ENCODE data around the gene SLC26A1.

SLC26A1 gene

DNA sequence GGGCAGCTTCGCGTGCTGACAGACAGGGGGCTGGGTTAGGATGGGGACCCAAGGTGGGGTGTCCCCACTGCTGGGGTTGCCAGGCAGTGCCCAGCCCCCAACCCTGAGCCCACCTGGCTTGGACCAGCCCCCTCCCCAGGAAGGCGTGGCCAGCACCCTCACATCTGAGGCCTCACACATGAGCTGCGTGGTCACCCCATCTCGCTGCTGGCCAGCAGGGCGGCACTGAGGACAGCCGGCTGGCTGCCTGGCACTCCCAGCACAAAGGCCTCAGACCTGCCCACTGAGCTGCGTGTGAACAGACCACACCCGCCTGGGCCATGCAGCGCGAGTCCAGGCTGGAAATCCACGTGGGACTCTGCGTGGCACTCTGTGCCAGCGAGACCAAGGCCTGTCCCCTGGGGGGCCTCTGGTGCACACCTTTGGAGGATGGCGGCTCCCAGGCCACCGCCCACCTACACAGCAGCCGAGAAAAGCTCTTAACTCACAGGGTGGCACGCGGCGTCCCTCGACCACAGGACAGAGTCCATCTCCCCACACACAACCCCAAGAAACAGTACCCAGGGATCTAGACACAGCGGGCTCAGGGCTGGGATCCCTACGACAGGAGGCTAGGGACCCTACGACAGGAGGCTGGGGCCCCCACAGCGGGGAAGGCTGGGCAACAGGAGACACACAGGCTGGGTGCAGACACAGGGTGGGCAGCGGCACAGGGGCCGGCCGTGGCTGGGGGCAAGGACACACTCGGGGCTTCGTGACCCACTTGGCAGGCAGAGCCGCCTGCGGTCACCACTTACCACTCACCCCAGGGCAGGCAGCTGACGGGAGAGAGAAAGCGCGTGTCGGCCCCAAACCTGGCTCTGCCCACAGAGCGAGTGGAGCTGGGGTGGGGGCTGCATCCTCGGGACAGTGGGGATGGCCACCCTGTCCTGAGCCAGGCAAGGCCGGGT, 29.7 kb downstream of the SLC26A1 start:
- no peak for DNase-seq

DNA sequence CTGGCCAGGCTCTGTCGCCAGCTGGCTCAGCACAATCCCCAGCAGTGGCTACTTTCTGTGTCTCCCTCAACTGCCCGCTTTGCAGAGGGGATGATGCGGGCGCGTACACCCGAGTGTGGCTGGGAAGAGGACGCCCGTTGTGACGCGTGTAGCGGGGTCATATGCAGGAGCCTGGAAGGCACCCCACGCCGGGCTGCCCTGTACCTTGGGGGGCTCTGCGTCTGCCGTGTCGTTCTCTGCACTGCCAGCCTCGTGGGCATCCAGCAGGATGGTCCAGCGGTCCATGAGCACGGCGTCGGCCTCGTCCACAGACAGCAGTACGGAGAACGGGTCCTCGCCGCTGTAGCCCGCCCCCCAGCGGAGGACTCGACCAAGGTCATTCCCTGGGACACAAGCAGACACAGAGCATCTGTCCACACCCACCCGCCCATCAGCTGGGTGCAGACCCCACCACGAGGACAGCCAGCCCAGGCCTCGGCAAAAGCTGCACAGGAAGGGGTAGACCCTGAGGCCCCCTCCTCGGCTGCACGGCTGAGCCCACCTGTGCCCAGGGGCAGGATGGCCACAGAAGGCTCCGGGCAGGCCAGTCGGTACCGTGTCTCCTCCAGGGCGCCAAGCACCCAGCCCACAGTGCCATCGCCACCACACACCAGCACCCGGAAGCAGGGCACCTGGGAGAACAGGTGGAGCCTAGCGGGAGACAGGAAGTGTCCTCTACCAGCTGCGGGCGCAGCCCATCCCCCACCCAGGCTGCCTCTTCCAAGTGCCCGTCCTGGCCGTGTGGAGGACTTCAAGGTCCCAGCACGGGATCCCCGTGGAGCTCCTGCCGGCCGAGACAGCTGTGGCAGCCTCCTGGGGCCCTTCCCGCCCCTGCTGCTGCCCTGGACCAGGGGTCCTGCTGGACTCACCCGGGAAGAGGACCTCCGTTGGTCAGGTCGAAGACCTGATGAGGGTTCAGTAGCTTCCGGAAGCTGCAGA, 30.7 kb downstream of the SLC26A1 start:
- DNase-seq: no peak

DNA sequence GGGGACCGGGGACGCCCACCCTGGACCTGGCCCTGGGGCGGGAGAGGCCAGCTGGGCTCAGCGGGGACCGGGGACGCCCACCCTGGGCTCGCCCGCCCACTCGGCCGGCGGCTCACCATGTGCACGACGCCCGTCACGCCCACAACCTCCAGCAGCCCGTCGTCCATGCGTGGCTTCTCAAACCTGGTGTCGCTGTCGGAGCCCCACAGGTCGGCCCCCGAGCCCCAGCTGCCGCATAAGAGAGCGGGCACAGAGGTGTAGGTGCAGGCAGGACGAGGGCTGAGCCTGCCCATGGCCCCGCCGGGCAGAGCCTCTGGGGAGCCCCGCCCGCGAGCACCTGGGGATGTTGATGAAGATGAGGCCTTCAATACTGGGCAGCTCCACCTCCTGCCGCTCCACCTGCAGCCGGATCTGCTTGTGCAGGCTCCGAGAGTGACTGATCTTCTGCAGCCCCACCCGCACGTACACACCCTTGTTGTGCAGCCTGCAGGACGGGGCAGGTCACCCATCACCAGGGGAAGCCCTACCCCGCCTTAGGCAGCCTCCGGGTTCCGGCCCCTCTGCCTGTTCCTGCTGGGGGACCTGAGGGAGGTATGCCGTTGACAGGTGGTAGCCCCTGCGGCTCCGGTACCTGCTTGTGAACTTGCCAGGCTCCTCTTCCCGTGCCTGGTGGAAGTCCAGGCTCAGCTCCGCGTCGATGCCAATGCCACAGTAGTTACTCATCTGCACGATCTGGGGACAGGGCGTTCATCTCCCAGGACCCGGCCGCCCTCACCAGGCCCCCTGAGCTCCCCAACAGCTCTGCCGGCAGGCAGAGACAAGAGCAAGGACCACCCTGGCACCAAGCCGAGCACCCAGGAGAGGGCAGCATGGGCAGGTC, 31.6 kb downstream of the SLC26A1 start:
- DNase-seq: no peak

DNA sequence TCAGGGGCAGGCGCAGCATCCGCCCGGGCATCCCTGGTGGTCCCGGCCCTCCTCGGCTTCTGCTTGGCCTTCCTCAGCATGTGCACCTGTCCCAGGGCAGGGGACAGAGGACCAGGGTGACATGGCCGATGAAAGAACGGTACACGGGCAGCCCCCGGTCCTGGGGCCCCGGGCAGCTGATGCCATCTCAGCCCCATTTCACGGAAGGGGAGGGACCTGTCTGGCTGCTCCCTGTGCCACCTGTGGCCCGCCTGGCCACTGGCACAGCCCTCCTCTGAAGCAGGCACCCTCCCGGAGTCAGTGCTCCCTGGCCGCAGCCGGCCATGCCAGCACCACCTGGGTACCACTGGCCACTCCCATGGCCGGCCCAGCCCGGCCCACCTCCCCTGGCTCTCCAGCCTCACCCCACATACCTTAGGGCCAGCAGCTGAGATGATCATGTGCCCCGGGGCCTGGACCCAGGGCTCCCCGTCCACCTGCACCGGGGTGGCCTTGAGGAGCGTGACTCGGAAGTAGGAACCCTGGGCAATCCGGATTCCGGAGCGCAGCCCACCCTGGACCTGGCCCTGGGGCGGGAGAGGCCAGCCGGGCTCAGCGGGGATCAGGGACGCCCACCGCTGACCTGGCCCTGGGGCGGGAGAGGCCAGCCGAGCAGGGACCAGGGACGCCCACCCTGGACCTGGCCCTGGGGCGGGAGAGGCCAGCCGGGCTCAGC, 32.4 kb downstream of the SLC26A1 start:
- no peak for DNase-seq

DNA sequence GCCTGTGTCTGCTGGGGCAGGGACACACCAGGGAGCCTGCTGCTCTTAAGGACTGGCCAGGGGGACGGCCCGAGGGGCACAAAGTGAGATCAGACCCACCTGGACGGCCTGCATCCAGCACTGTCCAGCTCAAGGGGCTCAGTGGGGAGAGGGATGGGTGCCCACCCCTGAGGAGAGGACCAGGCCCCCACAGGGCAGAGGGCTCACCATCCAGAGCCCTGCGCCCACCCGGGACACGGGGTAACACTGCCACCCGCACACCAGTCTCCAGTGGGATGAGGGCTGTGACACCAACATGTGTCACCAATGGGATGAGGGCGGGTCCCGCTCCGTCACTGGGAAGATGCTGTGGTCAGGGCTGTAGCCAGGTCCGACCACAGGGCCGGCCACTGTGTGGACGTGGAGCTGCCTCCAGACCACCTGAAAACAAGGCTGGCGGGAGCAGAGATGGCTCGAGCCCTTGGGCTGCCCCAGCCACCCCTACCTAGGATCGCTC, 33.0 kb downstream of the SLC26A1 start:
- DNase-seq: no peak

DNA sequence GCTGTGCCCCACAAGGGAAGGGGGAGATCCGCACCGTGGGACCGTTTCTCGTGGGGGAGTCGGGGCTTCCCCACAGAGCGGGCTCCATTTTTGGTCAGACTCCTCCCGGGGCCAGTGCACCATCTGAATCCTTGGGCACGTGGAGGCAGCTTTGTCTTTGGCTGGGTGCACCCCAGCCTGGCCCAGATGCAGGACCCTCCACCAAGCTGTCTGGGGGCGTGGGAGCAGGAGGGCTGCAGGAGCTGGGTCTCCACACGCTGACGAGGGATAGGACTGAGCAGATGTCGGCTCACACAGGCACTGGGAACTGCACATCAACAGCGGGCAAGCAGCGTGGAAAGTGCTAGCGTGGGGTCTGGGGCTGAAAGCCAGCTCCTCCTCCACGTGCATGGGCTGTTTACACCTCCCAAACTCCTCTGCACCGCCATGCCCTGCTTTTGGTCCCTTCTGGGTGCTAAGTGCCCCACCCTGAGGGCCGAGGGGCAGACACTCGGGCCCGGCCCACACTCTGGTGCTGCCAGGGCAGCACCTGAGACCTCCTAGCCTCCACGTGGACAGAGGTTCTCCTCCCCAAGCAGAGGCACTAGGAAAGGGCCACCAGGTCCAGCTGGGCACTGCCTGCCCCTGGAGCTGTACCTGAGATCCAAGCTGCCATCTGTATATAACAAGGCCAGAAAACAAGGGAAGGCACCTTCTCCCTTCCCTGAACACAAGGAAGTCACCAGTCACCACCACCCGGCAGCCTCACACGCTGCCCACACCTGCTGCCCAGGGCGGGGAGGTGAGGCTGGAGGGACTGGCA, 33.7 kb downstream of the SLC26A1 start:
- no peak for DNase-seq

DNA sequence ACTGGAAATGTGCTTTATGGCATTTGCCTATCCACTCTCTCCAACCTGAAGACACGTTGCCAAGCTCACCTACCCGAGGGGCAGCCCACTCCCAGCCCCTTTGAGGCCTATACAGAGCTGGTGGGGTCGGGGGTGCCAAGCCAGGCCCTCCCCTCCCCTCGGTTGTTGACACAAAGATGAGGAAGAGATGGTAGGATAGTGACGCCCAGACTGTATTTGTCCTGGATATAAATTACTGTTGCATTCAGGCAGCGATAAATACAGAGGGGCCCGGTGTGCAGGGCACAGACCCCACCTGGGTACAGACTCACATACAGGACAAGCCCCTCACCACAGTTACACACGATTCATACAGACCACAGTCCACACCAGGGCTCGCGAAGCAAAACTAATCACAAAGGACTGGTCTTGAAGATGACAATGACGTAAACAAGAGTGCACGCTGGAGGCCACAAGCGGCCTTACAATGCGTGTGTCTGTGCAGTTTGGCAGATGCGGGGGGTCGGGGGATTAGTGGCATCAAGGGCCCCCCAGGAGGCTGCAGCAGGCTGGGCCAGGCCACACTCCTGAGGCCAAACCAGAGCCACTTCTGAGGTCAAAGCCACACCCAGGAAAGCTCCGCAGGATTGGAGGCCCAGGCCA, 34.4 kb downstream of the SLC26A1 start:
- no peak for DNase-seq

DNA sequence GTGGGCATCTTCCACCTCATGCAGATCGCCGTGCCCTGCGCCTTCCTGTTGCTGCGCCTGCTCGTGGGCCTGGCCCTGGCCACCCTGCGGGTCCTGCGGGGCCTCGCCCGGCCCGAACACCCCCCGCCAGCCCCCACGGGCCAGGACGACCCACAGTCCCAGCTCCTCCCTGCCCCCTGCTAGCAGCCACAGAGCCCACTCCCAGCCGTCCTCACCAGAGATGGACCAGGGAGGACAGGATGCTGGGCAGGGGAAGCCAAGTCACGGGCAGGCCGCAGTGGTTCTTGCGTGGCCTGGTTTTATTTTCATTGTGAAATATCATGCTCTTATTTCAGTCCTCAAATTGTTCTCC, 34.9 kb downstream of the SLC26A1 start:
- no peak for DNase-seq

DNA sequence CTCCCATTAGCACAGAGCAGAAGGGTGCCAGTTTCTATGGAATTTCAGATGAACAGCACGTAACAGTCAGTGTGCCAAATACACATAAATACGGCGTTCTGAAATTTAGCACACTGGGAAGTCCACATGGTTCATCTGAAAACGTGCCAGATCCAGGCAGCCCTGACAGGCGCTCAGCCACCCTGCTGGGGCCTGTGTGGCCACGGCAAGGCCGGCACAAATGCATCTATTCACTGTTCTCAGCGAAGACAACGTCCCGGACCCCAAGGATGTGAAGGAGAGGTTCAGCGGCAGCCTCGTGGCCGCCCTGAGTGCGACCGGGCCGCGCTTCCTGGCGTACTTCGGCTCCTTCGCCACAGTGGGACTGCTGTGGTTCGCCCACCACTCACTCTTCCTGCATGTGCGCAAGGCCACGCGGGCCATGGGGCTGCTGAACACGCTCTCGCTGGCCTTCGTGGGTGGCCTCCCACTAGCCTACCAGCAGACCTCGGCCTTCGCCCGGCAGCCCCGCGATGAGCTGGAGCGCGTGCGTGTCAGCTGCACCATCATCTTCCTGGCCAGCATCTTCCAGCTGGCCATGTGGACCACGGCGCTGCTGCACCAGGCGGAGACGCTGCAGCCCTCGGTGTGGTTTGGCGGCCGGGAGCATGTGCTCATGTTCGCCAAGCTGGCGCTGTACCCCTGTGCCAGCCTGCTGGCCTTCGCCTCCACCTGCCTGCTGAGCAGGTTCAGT, 35.5 kb downstream of the SLC26A1 start:
- DNase-seq: no peak

DNA sequence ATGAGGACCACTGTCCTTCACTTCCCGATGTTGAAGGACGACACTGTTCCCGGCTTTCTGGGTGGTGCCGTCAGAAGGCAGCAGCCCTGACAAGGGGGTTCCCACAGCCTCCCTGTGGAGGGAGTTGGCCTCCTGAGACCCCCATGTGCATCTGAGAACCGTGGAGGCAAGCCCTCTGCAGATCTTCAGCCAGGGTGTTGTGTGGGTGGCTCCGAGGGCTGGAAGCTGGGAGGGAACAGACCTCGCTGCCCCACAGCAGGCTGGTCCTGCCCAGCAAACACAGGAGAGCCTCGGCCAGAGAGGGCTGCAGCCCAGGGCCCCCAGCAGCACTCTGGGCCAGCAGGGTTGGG, 36.0 kb downstream of the SLC26A1 start:
- DNase-seq: no peak

DNA sequence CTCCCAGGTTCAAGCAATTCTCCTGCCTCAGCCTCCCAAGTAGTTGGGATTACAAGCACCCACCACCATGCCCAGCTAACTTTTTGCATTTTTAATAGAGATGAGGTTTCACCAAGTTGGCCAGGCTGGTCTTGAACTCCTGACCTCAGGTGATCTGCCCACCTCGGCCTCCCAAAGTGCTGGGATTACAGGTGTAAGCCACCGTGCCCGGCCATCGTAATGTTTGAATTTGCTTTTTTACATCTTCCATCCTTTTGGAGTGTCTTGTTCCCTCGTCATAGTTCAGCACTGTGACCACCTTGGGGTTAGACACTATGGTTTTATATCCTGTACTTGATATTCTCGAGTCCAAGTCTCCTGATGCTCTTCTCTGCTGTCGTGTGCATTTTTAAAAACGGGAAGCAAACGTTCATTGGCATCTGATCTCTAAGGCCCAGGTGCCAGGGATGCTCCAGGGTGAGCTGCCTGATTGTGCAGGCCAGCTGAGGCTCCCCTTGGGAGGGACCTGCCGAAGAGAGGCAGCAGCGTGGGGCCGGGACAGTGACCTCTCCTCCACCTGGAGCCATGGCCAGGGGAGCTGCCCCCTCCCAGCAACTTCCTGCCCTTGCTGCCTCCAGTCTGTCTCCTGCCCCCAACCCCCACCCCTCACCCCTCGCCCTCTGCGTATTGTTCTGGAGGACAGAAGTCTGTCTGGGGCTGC, 36.5 kb downstream of the SLC26A1 start:
- no peak for DNase-seq

DNA sequence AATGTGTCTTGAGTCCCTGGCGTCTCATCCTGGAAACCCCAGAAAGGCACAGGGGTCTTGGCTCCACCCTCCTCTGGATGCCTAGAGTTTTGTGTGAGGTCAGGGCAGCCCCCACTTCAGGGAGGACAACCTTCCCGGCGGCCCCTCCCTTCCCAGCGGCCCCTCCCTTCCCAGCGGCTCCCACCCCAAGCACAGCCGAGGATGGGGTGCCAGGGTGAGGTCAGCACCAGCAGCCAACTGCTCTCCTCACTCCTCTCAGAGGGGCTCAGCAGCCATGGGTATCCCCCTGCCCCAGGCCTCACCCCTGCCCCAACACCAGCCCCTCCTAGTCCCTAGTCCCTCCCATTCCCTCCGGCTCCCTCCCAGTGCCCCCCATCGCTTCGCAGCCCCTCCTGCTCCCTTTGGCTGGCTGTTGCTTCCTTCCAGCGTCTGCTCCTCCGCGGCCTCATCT, 37.2 kb downstream of the SLC26A1 start:
- no peak for DNase-seq

DNA sequence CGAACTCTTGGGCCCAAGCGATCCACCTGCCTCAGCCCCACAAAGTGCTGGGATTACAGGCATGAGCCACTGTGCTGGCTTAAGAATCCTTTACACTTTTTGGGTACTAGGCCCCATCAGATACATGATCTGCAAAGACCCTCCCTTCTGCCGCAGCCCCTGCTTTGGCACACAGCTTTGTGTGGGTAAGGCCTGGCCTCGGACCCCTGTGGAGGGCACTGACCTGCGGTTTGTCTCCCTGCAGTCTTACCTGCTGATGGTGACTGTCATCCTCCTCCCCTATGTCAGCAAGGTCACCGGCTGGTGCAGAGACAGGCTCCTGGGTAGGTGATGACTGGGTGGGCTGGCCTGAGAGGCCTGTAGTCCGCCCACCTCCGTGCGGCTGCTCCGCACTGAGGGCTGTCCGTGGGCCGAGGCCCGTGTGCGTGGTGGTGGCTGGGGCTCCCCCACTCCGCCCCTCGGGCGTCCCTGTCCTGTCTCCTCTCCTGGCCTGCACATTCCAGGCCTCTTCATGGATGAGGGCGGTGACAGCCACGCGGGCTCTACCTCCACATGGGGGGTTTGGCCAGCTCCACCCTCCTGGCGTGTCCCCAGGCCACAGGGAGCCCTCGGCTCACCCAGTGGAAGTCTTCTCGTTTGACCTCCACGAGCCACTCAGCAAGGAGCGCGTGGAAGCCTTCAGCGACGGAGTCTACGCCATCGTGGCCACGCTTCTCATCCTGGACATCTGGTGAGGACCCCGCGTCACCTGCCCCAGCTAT, 37.9 kb downstream of the SLC26A1 start:
- no peak for DNase-seq

DNA sequence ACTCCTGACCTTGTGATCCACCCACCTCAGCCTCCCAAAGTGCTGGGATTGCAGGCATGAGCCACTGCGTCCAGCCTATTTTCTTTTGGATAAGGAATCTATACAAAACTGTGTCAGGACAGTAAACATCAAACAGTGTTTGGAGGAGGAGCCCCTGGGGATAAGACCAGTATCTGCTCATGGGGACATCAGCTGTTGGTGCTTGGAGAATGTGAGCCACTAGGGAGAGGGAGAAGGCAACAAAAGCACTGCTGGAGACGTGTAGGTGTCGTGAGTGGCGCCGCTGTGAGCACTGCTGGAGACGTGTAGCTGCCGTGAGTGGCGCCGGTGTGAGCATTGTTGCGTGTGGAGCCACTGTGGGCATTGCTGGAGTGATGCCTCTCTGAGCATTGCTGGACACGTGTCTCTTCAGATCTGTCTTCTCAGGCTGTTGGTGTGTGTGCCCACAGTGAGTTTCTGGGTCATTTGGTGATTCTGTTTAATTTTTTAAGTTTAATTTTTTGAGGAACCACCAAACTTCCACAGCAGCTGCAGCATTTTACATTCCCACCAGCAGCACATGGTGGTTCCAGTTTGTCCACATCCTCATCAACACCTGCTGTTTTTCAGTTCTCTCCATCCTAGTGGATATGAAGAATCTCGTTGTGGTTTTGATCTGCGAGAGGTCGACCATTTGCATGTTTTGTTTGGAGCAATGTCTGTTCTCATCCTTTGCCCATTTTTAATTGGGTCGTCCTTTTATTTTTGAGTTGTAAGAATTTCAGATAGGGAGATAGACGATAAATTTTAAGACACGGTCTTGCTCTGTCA, 38.8 kb downstream of the SLC26A1 start:
- DNase-seq: no peak

DNA sequence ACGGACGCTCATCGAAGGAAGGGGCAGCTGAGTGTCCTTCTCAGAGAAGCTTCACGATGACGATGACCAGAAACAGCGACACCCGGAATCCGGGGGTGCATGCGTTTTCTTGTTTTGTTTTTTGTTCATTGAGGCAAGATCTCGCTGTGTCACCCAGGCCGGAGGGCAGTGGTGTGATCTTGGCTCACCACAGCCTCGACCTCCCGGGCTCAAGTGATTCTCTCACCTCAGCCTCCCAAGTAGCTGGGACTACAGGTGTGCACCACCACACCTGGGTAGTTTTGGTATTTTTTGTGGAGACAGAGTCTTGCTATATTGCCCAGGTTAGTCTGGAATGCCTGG, 39.7 kb downstream of the SLC26A1 start:
- DNase-seq: no peak

DNA sequence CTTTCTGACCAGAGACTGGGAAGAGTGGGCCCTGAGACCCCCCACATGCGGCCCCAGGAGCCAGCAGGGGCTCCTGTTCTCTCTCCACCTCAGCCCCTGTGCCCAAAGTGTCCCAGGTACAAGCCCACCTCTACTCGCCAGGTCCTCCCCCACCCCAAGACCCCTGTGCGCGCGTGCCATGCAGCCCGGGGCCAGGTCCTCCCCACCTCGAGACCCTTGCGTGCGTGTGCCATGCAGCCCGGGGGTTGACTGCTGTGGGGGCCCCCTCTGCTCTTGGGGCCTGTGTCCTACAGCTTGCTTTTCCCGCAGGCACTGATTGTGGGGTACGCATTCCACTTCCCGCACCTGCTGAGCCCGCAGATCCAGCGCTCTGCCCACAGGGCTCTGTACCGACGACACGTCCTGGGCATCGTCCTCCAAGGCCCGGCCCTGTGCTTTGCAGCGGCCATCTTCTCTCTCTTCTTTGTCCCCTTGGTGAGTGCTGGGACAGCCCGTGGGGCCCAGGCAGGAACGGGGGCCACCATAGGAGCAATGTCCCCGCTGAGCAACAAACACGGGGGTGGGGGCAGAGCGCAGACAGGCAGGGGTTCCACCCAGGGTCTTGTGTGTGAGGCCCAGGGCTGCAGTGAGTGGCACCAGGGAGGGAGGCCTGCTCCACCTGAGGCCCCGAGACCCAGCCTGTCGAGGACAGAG, 40.2 kb downstream of the SLC26A1 start:
- DNase-seq: no peak
